K562 (cell line): Measurements from ENCODE around the gene CTNNBL1. TPM values are rescaled to one million over a fixed set of nuclear protein-coding genes. Genes with fewer than 3 reads are reported as not detected.

Source experiments
- ATAC-seq: fragments of 200-7000 bp; cut with Tn5 transposase; 3 replicates; pipeline ENCODE4 v1.9.1; 2020; ENCODE audit warnings: moderate library complexity
- BruUV-seq: library from RNA; stranded (reverse); fragments of 400-500 nt; replicated peaks from 2 replicates; lab custom pipeline; 2021; lab: Mats Ljungman, UMichigan
- CTCF ChIA-PET: fragments of 300-600 bp; formaldehyde crosslinking; extraction: SDS; loops from one replicate; lab custom pipeline; 2021; ENCODE audit warnings: low intra/inter-chr PET ratio; lab: Yijun Ruan, JAX
- POLR2A ChIA-PET: fragments of 300-600, 350-650 bp; sonication (Branson Sonifier 250); formaldehyde crosslinking; extraction: SDS; loops from one replicate; lab custom pipeline; 2021; ENCODE audit warnings: antibody characterized with exemption, inconsistent platforms; lab: Yijun Ruan, JAX
- DNase-seq, 4 experiments: peaks; one replicate each; pipeline versions ENCODE4 v3.0.0 to v3.0.0-alpha.2; 2011 to 2018; ENCODE audit warnings: low spot score in 3 of 4, mixed read lengths in 3 of 4; ENCODE audit errors: extremely low read depth in 1 of 4
- FAIRE-seq: peaks from 2 replicates; lab custom pipeline; 2011; peaks lifted over from hg19 to GRCh38; lab: Jason Lieb, UNC
- H2AFZ ChIP-seq: 2 replicates; pipeline ENCODE4 v1.6.0; 2011; ENCODE audit warnings: low read depth, low read length, control low read depth, inconsistent platforms
- H3K27ac ChIP-seq: fragments of 200-600 bp; 3 replicates; pipeline ENCODE4 v1.8.0; 2011; ENCODE audit warnings: low read depth, mild to moderate bottlenecking, control low read depth, inconsistent platforms, low read length, moderate library complexity, mixed read lengths; ENCODE audit errors: extremely low read depth
- H3K27me3 ChIP-seq, 2 experiments: fragments of 300-600 bp in 1 of 2; 2 replicates in 1 of 2; 3 replicates in 1 of 2; pipeline versions ENCODE4 v1.6.0 to v1.8.0; 2011; ENCODE audit warnings: inconsistent platforms in 2 of 2, low read length in 2 of 2, mild to moderate bottlenecking in 1 of 2, mixed read lengths in 1 of 2, moderate library complexity in 1 of 2; ENCODE audit not compliant: control insufficient read depth in 2 of 2, insufficient read depth in 2 of 2
- H3K36me3 ChIP-seq: fragments of 300-600 bp; 3 replicates; pipeline ENCODE4 v1.8.0; 2011; ENCODE audit warnings: mild to moderate bottlenecking, low read length, inconsistent platforms; ENCODE audit not compliant: control insufficient read depth, insufficient read depth
- H3K4me1 ChIP-seq, 2 experiments: fragments of 200-600 bp in 1 of 2; replicated peaks in 1 of 2; 2 replicates in 1 of 2; 3 replicates in 1 of 2; pipeline versions ENCODE4 v1.5.1 to v1.8.0; 2011; ENCODE audit warnings: inconsistent platforms in 2 of 2, low read length in 2 of 2, mild to moderate bottlenecking in 1 of 2, mixed read lengths in 1 of 2, moderate library complexity in 1 of 2; ENCODE audit not compliant: control insufficient read depth in 2 of 2, insufficient read depth in 2 of 2
- H3K4me2 ChIP-seq: 2 replicates; pipeline ENCODE4 v1.6.1; 2011; ENCODE audit warnings: low read length, control low read depth, inconsistent platforms, mixed read lengths; ENCODE audit not compliant: insufficient read depth
- H3K4me3 ChIP-seq: fragments of 200-600 bp; sonication (generic), shearing (Covaris generic); 2 replicates; pipeline ENCODE4 v1.5.1; 2016; ENCODE audit warnings: control low read depth, inconsistent platforms
- H3K79me2 ChIP-seq: fragments of 200-600 bp; 3 replicates; pipeline ENCODE4 v1.8.0; 2011; ENCODE audit warnings: low read length, inconsistent platforms; ENCODE audit not compliant: control insufficient read depth, insufficient read depth
- H3K9ac ChIP-seq, 2 experiments: 2 replicates each; pipeline versions ENCODE4 v1.6.0 to v1.6.1; 2011; ENCODE audit warnings: low read depth in 2 of 2, low read length in 2 of 2, control low read depth in 1 of 2, inconsistent platforms in 1 of 2, mild to moderate bottlenecking in 1 of 2, mixed read lengths in 1 of 2; ENCODE audit not compliant: insufficient read depth in 1 of 2
- H3K9me1 ChIP-seq: one replicate; pipeline ENCODE4 v1.6.0; 2011; ENCODE audit warnings: inconsistent platforms, mild to moderate bottlenecking, low read length, moderate library complexity; ENCODE audit not compliant: control insufficient read depth, insufficient read depth
- H3K9me3 ChIP-seq: replicated peaks from 2 replicates; pipeline ENCODE4 v1.5.1; 2011; ENCODE audit warnings: low read depth, low read length, inconsistent platforms; ENCODE audit not compliant: control insufficient read depth, insufficient read depth
- H4K20me1 ChIP-seq: replicated peaks from 2 replicates; pipeline ENCODE4 v1.6.1; 2011; ENCODE audit warnings: low read length, inconsistent platforms, mixed read lengths; ENCODE audit not compliant: control insufficient read depth, insufficient read depth
- BDP1 ChIP-seq: IDR thresholded peaks from 3 replicates; pipeline ENCODE4 v1.6.1; 2011; ENCODE audit not compliant: insufficient read length, insufficient read depth
- BRD9 ChIP-seq: fragments of 450-650 bp; IDR thresholded peaks from 2 replicates; pipeline ENCODE4 v1.6.1; 2018; ENCODE audit warnings: low read depth; ENCODE audit not compliant: partially characterized antibody
- CEBPG ChIP-seq, 3 experiments: fragments of 200-800 bp in 1 of 3; sonication (Bioruptor generic) in 1 of 3; sonication (generic) in 1 of 3; formaldehyde crosslinking in 1 of 3; IDR thresholded peaks in 2 of 3; conservative IDR thresholded peaks in 1 of 3; 2 replicates each; pipeline versions ENCODE4 v1.6.1 to v1.8.0; 2016 to 2022; ENCODE audit warnings: missing compliant biosample characterization in 2 of 3, missing genetic modification characterization in 2 of 3, mild to moderate bottlenecking in 1 of 3, missing genetic modification reagents in 1 of 3
- CEBPZ ChIP-seq: fragments of 150-350 bp; IDR thresholded peaks from 2 replicates; pipeline ENCODE4 v1.6.1; 2014; ENCODE audit warnings: low read depth, mild to moderate bottlenecking, low read length, borderline replicate concordance
- CSDE1 ChIP-seq, 2 experiments: fragments of 450-650 bp; IDR thresholded peaks; 2 replicates each; pipeline ENCODE4 v1.6.1; 2016; ENCODE audit warnings: mild to moderate bottlenecking in 1 of 2
- E2F3 ChIP-seq: fragments of 250-450 bp; sonication (Bioruptor Pico); IDR thresholded peaks from 2 replicates; pipeline ENCODE4 v1.4.0; 2020; ENCODE audit warnings: mild to moderate bottlenecking
- ETV5 ChIP-seq: sonication (generic); formaldehyde crosslinking; IDR thresholded peaks from 2 replicates; pipeline ENCODE4 v1.4.0; 2020; ENCODE audit warnings: low read depth, mild to moderate bottlenecking, missing genetic modification reagents
- EZH2 ChIP-seq: IDR thresholded peaks from 2 replicates; pipeline ENCODE4 v1.6.1; 2012; ENCODE audit warnings: low read depth, mild to moderate bottlenecking, inconsistent platforms, low read length, borderline replicate concordance
- HCFC1 ChIP-seq: IDR thresholded peaks from 2 replicates; pipeline ENCODE4 v1.6.1; 2012; ENCODE audit warnings: low read depth, low read length, improper control_type of control experiment
- HDAC8 ChIP-seq: fragments of 450-650 bp; IDR thresholded peaks from 2 replicates; pipeline ENCODE4 v1.6.1; 2016; ENCODE audit warnings: mild to moderate bottlenecking, missing genetic modification characterization, moderate library complexity, missing compliant biosample characterization
- PTRF ChIP-seq: fragments of 450-650 bp; IDR thresholded peaks from 2 replicates; pipeline ENCODE4 v1.6.1; 2016; ENCODE audit warnings: mild to moderate bottlenecking, missing genetic modification characterization, missing compliant biosample characterization
- RAD51 ChIP-seq: fragments of 450-650 bp; IDR thresholded peaks from 2 replicates; pipeline ENCODE4 v1.7.1; 2016; ENCODE audit warnings: low read depth, mild to moderate bottlenecking, borderline replicate concordance
- SRSF7 ChIP-seq: fragments of 200-400 bp; formaldehyde crosslinking; optimal IDR thresholded peaks from 2 replicates; pipeline ENCODE3; 2017; ENCODE audit warnings: mild to moderate bottlenecking, low read depth, low read length
- TCF3 ChIP-seq: sonication (generic); formaldehyde crosslinking; IDR thresholded peaks from 2 replicates; pipeline ENCODE4 v1.4.0; 2020; ENCODE audit warnings: mild to moderate bottlenecking, missing genetic modification reagents
- ZNF184 ChIP-seq: sonication (generic); formaldehyde crosslinking; IDR thresholded peaks from 2 replicates; pipeline ENCODE4 v1.5.0; 2020; ENCODE audit warnings: missing genetic modification reagents
- ZNF280B ChIP-seq: fragments of 250-450 bp; sonication (Bioruptor Pico); IDR thresholded peaks from 2 replicates; pipeline ENCODE4 v1.5.1; 2021; ENCODE audit warnings: mild to moderate bottlenecking
- ZNF668 ChIP-seq: fragments of 250-450 bp; sonication (Bioruptor Pico); IDR thresholded peaks from 2 replicates; pipeline ENCODE4 v1.8.0; 2022; ENCODE audit warnings: mild to moderate bottlenecking, inconsistent platforms
- WGBS: fragments of 100-300 bp; shearing (Covaris generic); methylation state at CpG from one replicate; pipeline ENCODE4 v1.1.6; 2016; ENCODE audit warnings: low coverage, mixed read lengths; ENCODE audit not compliant: insufficient coverage; ENCODE audit errors: missing lambda C conversion rate; 5-methylcytosine and 5-hydroxymethylcytosine counted together
- in situ Hi-C: fragments of 300-500 bp; cut with MboI; formaldehyde crosslinking; loops from 4 replicates; pipeline ENCODE4 v1.15.0; 2018; ENCODE audit warnings: inconsistent platforms, mixed read lengths
- intact Hi-C: fragments of 100-400 bp; cut with micrococcal nuclease; formaldehyde crosslinking; loops from 2 replicates; pipeline ENCODE4 v1.14.2; 2022
- polyA plus RNA-seq, 8 experiments: library from polyadenylated mRNA; depleted of rRNA in 4 of 8; stranded (reverse) in 5 of 8; unstranded in 3 of 8; fragments of >200 nt; fragmentation: Nextera tagmentation in 2 of 8; fragmentation: Illumina TruSeq in 1 of 8; extraction: Ambion mirVana in 2 of 8; extraction: Trizol in 1 of 8; gene quantifications; 2 replicates each; pipeline versions ENCODE4 v1.2.1 to v1.2.3, GENCODE V29; 2011 to 2014; ENCODE audit warnings: inconsistent platforms in 1 of 8, missing spikeins in 1 of 8
- total RNA-seq, 7 experiments: library from RNA; depleted of rRNA in 6 of 7; stranded (reverse); fragments of >200 nt in 6 of 7; fragmentation: Illumina TruSeq in 2 of 7; extraction: Trizol in 2 of 7; gene quantifications; 2 replicates each; pipeline versions ENCODE4 v1.2.1 to v1.2.3, GENCODE V29; 2011 to 2021; ENCODE audit warnings: low replicate concordance in 1 of 7

CTNNBL1 gene
- total and polyA plus RNA-seq, 9 of the 15 experiments (the other 6 are each of a cell fraction or from before 2014, with no cell fraction given) = 32.4 to 85.6 (median 43.6) TPM

- Histone ChIP-seq H2AFZ (no peak overlapping the region), H3K9ac (no peak overlapping the region), H3K27ac (no peak overlapping the region), H3K4me1 (peaks cover 11 to 18% of the 10 kb centered on the region in 2 experiments; a peak in 4 of 5 replicates), H3K9me3 (no peaks in the 10 kb centered on the region), H3K9me1 (no peaks in the 10 kb centered on the region), H3K79me2 (no peaks in the 10 kb centered on the region), H3K27me3 (peaks cover 41 to 86% of the 10 kb centered on the region in 2 experiments), H3K4me2 (no peak overlapping the region), H4K20me1 (peaks cover 14% of the 10 kb centered on the region; the same call in 1 of the 2 replicates), H3K36me3 (no peaks in the 10 kb centered on the region), H3K4me3 (no peak overlapping the region)
- WGBS = 5% methylated on average over 15 of the region's 16 CpGs
- FAIRE-seq (no peak), DNase-seq (no peak), ATAC-seq (no peak)
- in situ Hi-C loops = no loop called here
- intact Hi-C loops = no loop called here
- ChIA-PET CTCF (no interaction called here), POLR2A (interaction anchor here (0.7 to 1.1 kb wide), 2 partner anchors 11 to 32 kb away, joined by 3 read pairs; no protein-coding TSS in a partner anchor)
- BruUV-seq = no TSS peak
- TF ChIP-seq EZH2 = no peak
- no peak for TF ChIP-seq ETV5 (CRISPR knock-in tag)
- TF ChIP-seq SRSF7 = no peak
- TF ChIP-seq HCFC1 = no peak
- no peak for TF ChIP-seq BDP1
- no peak for TF ChIP-seq ZNF280B (CRISPR knock-in tag)
- no peak for TF ChIP-seq E2F3 (CRISPR knock-in tag)
- TF ChIP-seq PTRF (tag) = no peak
- TF ChIP-seq CEBPG (CRISPR knock-in tag; IDR thresholded peaks at IDR 0.05) = no peak
- TF ChIP-seq CEBPG (tag; conservative IDR thresholded peaks at IDR 0.05 in 1 of 2, IDR thresholded peaks at IDR 0.05 in 1 of 2) = no peak
- TF ChIP-seq HDAC8 (tag) = no peak
- TF ChIP-seq TCF3 (CRISPR knock-in tag) = no peak
- no peak for TF ChIP-seq BRD9
- TF ChIP-seq ZNF184 (CRISPR knock-in tag) = no peak
- no peak for TF ChIP-seq ZNF668 (CRISPR knock-in tag)
- no peak for TF ChIP-seq RAD51
- TF ChIP-seq CEBPZ = no peak
- no peak for TF ChIP-seq CSDE1 (IDR thresholded peaks at IDR 0.05)
Measured at GRCh38 chr20:37882961-37883712, 189.3 kb downstream of the CTNNBL1 start.
